Measurements from ENCODE around the gene ALDH4A1.

ALDH4A1 gene

GRCh38 chr1:18869847-18870594, 32.3 kb downstream of the ALDH4A1 start:
- no peak for TF ChIP-seq CTCF (IDR thresholded peaks at IDR 0.05; ENCODE audit: borderline replicate concordance, insufficient read depth, low read depth, low read length)
- H3K4me3 ChIP-seq (ENCODE audit: low read depth, low read length): no peak overlapping the region

- no peak overlapping the region for H3K4me3 ChIP-seq (ENCODE audit: low read depth, low read length)
- no peak for TF ChIP-seq CTCF (IDR thresholded peaks at IDR 0.05; ENCODE audit: borderline replicate concordance, insufficient read depth, low read depth, low read length)
These were observed 33.4 kb downstream of the ALDH4A1 start for GRCh38 chr1:18868801-18869424.

- H3K4me3 ChIP-seq (ENCODE audit: low read depth, low read length): no peak overlapping the region
- no peak for TF ChIP-seq CTCF (IDR thresholded peaks at IDR 0.05; ENCODE audit: borderline replicate concordance, insufficient read depth, low read depth, low read length)
These were observed 34.0 kb downstream of the ALDH4A1 start for GRCh38 chr1:18868354-18868753.

GRCh38 chr1:18866846-18867245, 35.5 kb downstream of the ALDH4A1 start:
- no peak for TF ChIP-seq CTCF (IDR thresholded peaks at IDR 0.05; ENCODE audit: borderline replicate concordance, insufficient read depth, low read depth, low read length)
- no peak overlapping the region for H3K4me3 ChIP-seq (ENCODE audit: low read depth, low read length)

- H3K4me3 ChIP-seq (ENCODE audit: low read depth, low read length): no peak overlapping the region
- TF ChIP-seq CTCF (IDR thresholded peaks at IDR 0.05; ENCODE audit: borderline replicate concordance, insufficient read depth, low read depth, low read length): no peak
These were observed 36.0 kb downstream of the ALDH4A1 start for GRCh38 chr1:18866314-18866713.

- H3K4me3 ChIP-seq (ENCODE audit: low read depth, low read length): no peak overlapping the region
- no peak for TF ChIP-seq CTCF (IDR thresholded peaks at IDR 0.05; ENCODE audit: borderline replicate concordance, insufficient read depth, low read depth, low read length)
These were observed 37.2 kb downstream of the ALDH4A1 start for GRCh38 chr1:18865176-18865575.

GRCh38 chr1:18861590-18861989, 40.8 kb downstream of the ALDH4A1 start:
- no peak overlapping the region for H3K4me3 ChIP-seq (ENCODE audit: low read depth, low read length)
- TF ChIP-seq CTCF (IDR thresholded peaks at IDR 0.05; ENCODE audit: borderline replicate concordance, insufficient read depth, low read depth, low read length): no peak

Data from GM12875 (cell line).